Measurements from ENCODE around the gene ZBTB6. TPM values are rescaled to one million over a fixed set of nuclear protein-coding genes. Genes with fewer than 3 reads are reported as not detected.

Gene ZBTB6
- polyA plus RNA-seq, 2 of the 4 experiments (the other 2 are of a cell fraction): 9.0 to 10.3 TPM

GRCh38 chr9:122897969-122898368 lies 15.2 kb downstream of the ZBTB6 start (continued):
- no peak for TF ChIP-seq NPAS2 (CRISPR knock-in tag; IDR thresholded peaks at IDR 0.05; ENCODE audit: borderline replicate concordance)

- no peak for TF ChIP-seq GATA3 (IDR thresholded peaks at IDR 0.05; ENCODE audit: borderline replicate concordance)
- TF ChIP-seq, protein P1, sequence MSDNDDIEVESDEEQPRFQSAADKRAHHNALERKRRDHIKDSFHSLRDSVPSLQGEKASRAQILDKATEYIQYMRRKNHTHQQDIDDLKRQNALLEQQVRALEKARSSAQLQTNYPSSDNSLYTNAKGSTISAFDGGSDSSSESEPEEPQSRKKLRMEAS (IDR thresholded peaks at IDR 0.05): no peak
- TF ChIP-seq NFE2L2 (conservative IDR thresholded peaks at IDR 0.05; ENCODE audit: low read length): no peak
- TF ChIP-seq RNF2 (IDR thresholded peaks at IDR 0.05; ENCODE audit: borderline replicate concordance, low read depth): no peak
- no peak for TF ChIP-seq POLR2AphosphoS2 (conservative IDR thresholded peaks at IDR 0.05; ENCODE audit: low read length)
- TF ChIP-seq EHF (CRISPR knock-in tag; IDR thresholded peaks at IDR 0.05): no peak
- no peak for TF ChIP-seq RAD21 (conservative IDR thresholded peaks at IDR 0.05 in 1 of 2, IDR thresholded peaks at IDR 0.05 in 1 of 2)
- H3K4me3 ChIP-seq: no peak overlapping the region
- no peaks in the 10 kb centered on the region for H3K9me3 ChIP-seq
- H3K27ac ChIP-seq: no peak overlapping the region
- ChIA-PET CTCF (no interaction called here), POLR2A (no interaction called here)
- DNase-seq (ENCODE audit: low read depth in 1 of 2, low spot score in 1 of 2): no peak
- H3K4me2 ChIP-seq: no peak overlapping the region
- ATAC-seq: no peak
- FAIRE-seq: no peak
- H3K4me1 ChIP-seq: no peaks in the 10 kb centered on the region
- WGBS (ENCODE audit: missing lambda C conversion rate): 62% methylated on average over 3 of the region's 3 CpGs
Observed at GRCh38 chr9:122888480-122888879, 24.6 kb downstream of the ZBTB6 start.

DNA sequence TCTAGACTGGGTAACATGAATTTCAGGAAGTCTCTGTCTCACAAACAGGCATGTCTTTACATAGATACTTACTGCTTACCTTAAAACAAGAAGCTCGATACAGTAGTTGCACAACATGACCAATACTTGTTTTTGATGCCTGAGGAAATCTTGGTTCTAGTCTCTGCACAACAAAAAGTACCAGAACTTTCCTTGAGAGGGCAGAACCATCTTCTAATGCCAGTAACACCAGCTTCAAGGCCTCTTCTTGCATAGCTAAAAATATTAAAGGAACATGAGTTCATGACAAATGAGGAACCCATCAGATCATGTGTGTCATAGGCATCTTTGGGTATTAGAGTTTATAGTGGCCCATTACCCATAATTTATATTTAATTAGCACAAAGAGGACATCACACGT lies 30.0 kb downstream of the ZBTB6 start:
- DNase-seq (ENCODE audit: low read depth in 1 of 2, low spot score in 1 of 2) (no peak), FAIRE-seq (no peak), ATAC-seq (no peak)
- POLR2A ChIA-PET: no interaction called here
- CTCF ChIA-PET: no interaction called here
- Histone ChIP-seq H3K4me2 (no peak overlapping the region), H3K4me3 (no peak overlapping the region), H3K27ac (no peak overlapping the region), H3K9me3 (no peaks in the 10 kb centered on the region), H3K4me1 (no peaks in the 10 kb centered on the region)
- TF ChIP-seq HEYL (CRISPR knock-in tag; IDR thresholded peaks at IDR 0.05) (no peak), POLR2AphosphoS2 (conservative IDR thresholded peaks at IDR 0.05; ENCODE audit: low read length) (no peak), FOXS1 (CRISPR knock-in tag; IDR thresholded peaks at IDR 0.05) (no peak)
- TF ChIP-seq, protein P2, sequence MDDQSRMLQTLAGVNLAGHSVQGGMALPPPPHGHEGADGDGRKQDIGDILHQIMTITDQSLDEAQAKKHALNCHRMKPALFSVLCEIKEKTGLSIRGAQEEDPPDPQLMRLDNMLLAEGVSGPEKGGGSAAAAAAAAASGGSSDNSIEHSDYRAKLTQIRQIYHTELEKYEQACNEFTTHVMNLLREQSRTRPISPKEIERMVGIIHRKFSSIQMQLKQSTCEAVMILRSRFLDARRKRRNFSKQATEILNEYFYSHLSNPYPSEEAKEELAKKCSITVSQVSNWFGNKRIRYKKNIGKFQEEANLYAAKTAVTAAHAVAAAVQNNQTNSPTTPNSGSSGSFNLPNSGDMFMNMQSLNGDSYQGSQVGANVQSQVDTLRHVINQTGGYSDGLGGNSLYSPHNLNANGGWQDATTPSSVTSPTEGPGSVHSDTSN (IDR thresholded peaks at IDR 0.05): no peak
- 90% methylated on average over 2 of the region's 2 CpGs for WGBS (ENCODE audit: missing lambda C conversion rate)

- Histone ChIP-seq H3K9me3 (no peaks in the 10 kb centered on the region), H3K4me2 (no peak overlapping the region), H3K27ac (no peak overlapping the region), H3K4me3 (no peak overlapping the region), H3K4me1 (no peaks in the 10 kb centered on the region)
- ATAC-seq: no peak
- no peak for DNase-seq (ENCODE audit: low read depth in 1 of 2, low spot score in 1 of 2)
- POLR2A ChIA-PET: no interaction called here
- TF ChIP-seq MAFK (IDR thresholded peaks at IDR 0.05; ENCODE audit: partially characterized antibody): no peak
- TF ChIP-seq, protein P3, sequence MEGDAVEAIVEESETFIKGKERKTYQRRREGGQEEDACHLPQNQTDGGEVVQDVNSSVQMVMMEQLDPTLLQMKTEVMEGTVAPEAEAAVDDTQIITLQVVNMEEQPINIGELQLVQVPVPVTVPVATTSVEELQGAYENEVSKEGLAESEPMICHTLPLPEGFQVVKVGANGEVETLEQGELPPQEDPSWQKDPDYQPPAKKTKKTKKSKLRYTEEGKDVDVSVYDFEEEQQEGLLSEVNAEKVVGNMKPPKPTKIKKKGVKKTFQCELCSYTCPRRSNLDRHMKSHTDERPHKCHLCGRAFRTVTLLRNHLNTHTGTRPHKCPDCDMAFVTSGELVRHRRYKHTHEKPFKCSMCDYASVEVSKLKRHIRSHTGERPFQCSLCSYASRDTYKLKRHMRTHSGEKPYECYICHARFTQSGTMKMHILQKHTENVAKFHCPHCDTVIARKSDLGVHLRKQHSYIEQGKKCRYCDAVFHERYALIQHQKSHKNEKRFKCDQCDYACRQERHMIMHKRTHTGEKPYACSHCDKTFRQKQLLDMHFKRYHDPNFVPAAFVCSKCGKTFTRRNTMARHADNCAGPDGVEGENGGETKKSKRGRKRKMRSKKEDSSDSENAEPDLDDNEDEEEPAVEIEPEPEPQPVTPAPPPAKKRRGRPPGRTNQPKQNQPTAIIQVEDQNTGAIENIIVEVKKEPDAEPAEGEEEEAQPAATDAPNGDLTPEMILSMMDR (IDR thresholded peaks at IDR 0.05): no peak
- TF ChIP-seq CEBPB (IDR thresholded peaks at IDR 0.05): no peak
- TF ChIP-seq JUNB (IDR thresholded peaks at IDR 0.05): no peak
- no peak for TF ChIP-seq RARB (CRISPR knock-in tag; IDR thresholded peaks at IDR 0.05)
- no peak for TF ChIP-seq HES2 (IDR thresholded peaks at IDR 0.05)
- no peak for TF ChIP-seq EP300 (IDR thresholded peaks at IDR 0.05)
- no peak for TF ChIP-seq MAZ (IDR thresholded peaks at IDR 0.05; ENCODE audit: borderline replicate concordance, low read depth, low read length)
- TF ChIP-seq KDM1A (IDR thresholded peaks at IDR 0.05; ENCODE audit: low read depth): no peak
- no peak for TF ChIP-seq BHLHE40 (IDR thresholded peaks at IDR 0.05; ENCODE audit: low read depth, low read length)
- TF ChIP-seq POLR2A (IDR thresholded peaks at IDR 0.05; ENCODE audit: low read length): no peak
- CTCF ChIA-PET: no interaction called here
- no peak for FAIRE-seq
- WGBS (ENCODE audit: missing lambda C conversion rate): 55% methylated on average over 2 of the region's 2 CpGs
Observed at GRCh38 chr9:122879443-122879842, 33.7 kb downstream of the ZBTB6 start.

Data from A549 (cell line).